Endothelial cell of umbilical vein (primary cell): ENCODE measurements around the gene GYS1. TPM values are rescaled to one million over a fixed set of nuclear protein-coding genes. Genes with fewer than 3 reads are reported as not detected.
"Not testable (repeated sequence)": the region's sequence is repeated elsewhere in the genome, so short reads cannot be mapped to it uniquely, and the experiment has no call there.

Source experiments
- BruUV-seq: library from RNA; stranded (reverse); fragments of 400-500 nt; replicated peaks from 2 replicates; lab custom pipeline; 2021; lab: Mats Ljungman, UMichigan
- CTCF ChIA-PET: fragments of 300-600, 350-600 bp; sonication (Branson Sonifier 250); formaldehyde crosslinking; loops from one replicate; lab custom pipeline; 2021; ENCODE audit warnings: antibody characterized with exemption, inconsistent platforms; lab: Charles Lee
- POLR2A ChIA-PET: fragments of 300-600, 350-600 bp; sonication (Branson Sonifier 250); formaldehyde crosslinking; loops from one replicate; lab custom pipeline; 2021; ENCODE audit warnings: antibody characterized with exemption, inconsistent platforms; lab: Charles Lee
- DNase-seq: peaks from one replicate; pipeline ENCODE4 v3.0.0-alpha.2; 2011; ENCODE audit warnings: low read depth, low spot score
- FAIRE-seq: peaks from 2 replicates; lab custom pipeline; 2011; peaks lifted over from hg19 to GRCh38; lab: Jason Lieb, UNC
- H2AFZ ChIP-seq: 2 replicates; pipeline ENCODE4 v1.6.0; 2012; ENCODE audit warnings: low read depth, low read length, control low read depth, inconsistent platforms
- H3K27ac ChIP-seq: 2 replicates; pipeline ENCODE4 v1.5.1; 2011; ENCODE audit warnings: low read depth, mild to moderate bottlenecking, control low read depth, low read length, moderate library complexity; ENCODE audit not compliant: insufficient read depth
- H3K27me3 ChIP-seq, 2 experiments: 2 replicates each; pipeline versions ENCODE4 v1.6.0 to v1.6.1; 2011; ENCODE audit warnings: low read length in 2 of 2, mixed read lengths in 1 of 2; ENCODE audit not compliant: control insufficient read depth in 2 of 2, insufficient read depth in 2 of 2
- H3K36me3 ChIP-seq, 2 experiments: 2 replicates in 1 of 2; 3 replicates in 1 of 2; pipeline ENCODE4 v1.5.1; 2011; ENCODE audit warnings: low read length in 2 of 2, mild to moderate bottlenecking in 1 of 2, moderate library complexity in 1 of 2; ENCODE audit not compliant: control insufficient read depth in 2 of 2, insufficient read depth in 2 of 2; ENCODE audit errors: extremely low read depth in 1 of 2
- H3K4me1 ChIP-seq: 3 replicates; pipeline ENCODE4 v1.5.1; 2011; ENCODE audit warnings: mild to moderate bottlenecking, low read length; ENCODE audit not compliant: control insufficient read depth, insufficient read depth; ENCODE audit errors: extremely low read depth
- H3K4me2 ChIP-seq: 2 replicates; pipeline ENCODE4 v1.6.1; 2011; ENCODE audit warnings: low read length, control low read depth, mixed read lengths; ENCODE audit not compliant: insufficient read depth
- H3K4me3 ChIP-seq, 3 experiments: fragments of 200-600 bp in 1 of 3; sonication (generic), shearing (Covaris generic) in 1 of 3; replicated peaks in 1 of 3; 2 replicates each; pipeline ENCODE4 v1.5.1; 2011 to 2016; ENCODE audit warnings: control low read depth in 3 of 3, low read length in 3 of 3, mild to moderate bottlenecking in 2 of 3, inconsistent platforms in 1 of 3, low read depth in 1 of 3, moderate library complexity in 1 of 3; ENCODE audit not compliant: insufficient read depth in 1 of 3
- H3K79me2 ChIP-seq: 2 replicates; pipeline ENCODE4 v1.6.0; 2012; ENCODE audit warnings: low read length, inconsistent platforms; ENCODE audit not compliant: control insufficient read depth, insufficient read depth
- H3K9ac ChIP-seq: replicated peaks from 2 replicates; pipeline ENCODE3; 2011; ENCODE audit warnings: low read length, control low read depth; ENCODE audit not compliant: insufficient read depth; ENCODE audit errors: extremely low read depth
- H3K9me1 ChIP-seq: replicated peaks from 3 replicates; pipeline ENCODE4 v1.6.0; 2011; ENCODE audit warnings: mild to moderate bottlenecking, low read length; ENCODE audit not compliant: control insufficient read depth, insufficient read depth; ENCODE audit errors: extremely low read depth
- H3K9me3 ChIP-seq: replicated peaks from 2 replicates; pipeline ENCODE4 v1.5.1; 2012; ENCODE audit warnings: low read length, inconsistent platforms; ENCODE audit not compliant: control insufficient read depth, insufficient read depth
- H4K20me1 ChIP-seq: replicated peaks from 2 replicates; pipeline ENCODE3; 2011; ENCODE audit warnings: mild to moderate bottlenecking, low read length; ENCODE audit not compliant: control insufficient read depth, insufficient read depth; ENCODE audit errors: extremely low read depth
- CTCF ChIP-seq, 2 donors: IDR thresholded peaks; 1 replicate in 1 of 2; 2 replicates in 1 of 2; pipeline ENCODE4 v1.5.1; 2011; ENCODE audit warnings: low read length in 2 of 2, mild to moderate bottlenecking in 2 of 2, moderate library complexity in 2 of 2, control low read depth in 1 of 2, inconsistent platforms in 1 of 2, low read depth in 1 of 2; ENCODE audit not compliant: insufficient read depth in 1 of 2; ENCODE audit errors: extremely low read depth in 1 of 2
- GATA2 ChIP-seq: IDR thresholded peaks from 2 replicates; pipeline ENCODE4 v1.7.0; 2011; ENCODE audit warnings: low read depth, mild to moderate bottlenecking, moderate library complexity, mixed read lengths, low read length; ENCODE audit not compliant: insufficient read length, insufficient read depth
- dilution Hi-C: fragments of 300-500 bp; cut with MboI; formaldehyde crosslinking; loops from one replicate; pipeline ENCODE4 v1.15.0; 2019; ENCODE audit warnings: low sequenced_read_pairs; ENCODE audit not compliant: extremely low pct_ligation_motif_present
- intact Hi-C: fragments of 100-400 bp; cut with micrococcal nuclease; formaldehyde crosslinking; loops from one replicate; pipeline ENCODE4 v1.10.0; 2022
- polyA plus RNA-seq, 4 experiments: library from polyadenylated mRNA; depleted of rRNA in 3 of 4; stranded (reverse) in 3 of 4; unstranded in 1 of 4; fragments of >200 nt; gene quantifications; 2 replicates each; pipeline versions ENCODE4 v1.2.1 to v1.2.3, GENCODE V29; 2011 to 2012; ENCODE audit warnings: missing spikeins in 1 of 4
- total RNA-seq: library from RNA; stranded (reverse); gene quantifications from 2 replicates; pipeline ENCODE4 v1.2.3, GENCODE V29; 2021

The GYS1 gene
- total and polyA plus RNA-seq, 2 donors (not counting 3 experiments of a cell fraction or from before 2014, with no cell fraction given) = 39.0 to 58.9 TPM

- Histone ChIP-seq H3K4me2 (peak overlapping the region; percentile 62), H3K79me2 (no peaks in the 10 kb centered on the region), H3K9ac (no peak overlapping the region), H3K4me1 (peaks cover 10% of the 10 kb centered on the region), H3K27ac (no peak overlapping the region), H3K36me3 (peaks cover 0 to 14% of the 10 kb centered on the region in 2 experiments), H2AFZ (peak overlapping the region; percentile 80), H3K4me3 (peak overlapping the region in 2 of 3 experiments; percentile 18 to 30), H3K27me3 (peaks cover 0 to 5% of the 10 kb centered on the region in 2 experiments), H4K20me1 (no peaks in the 10 kb centered on the region), H3K9me3 (no peaks in the 10 kb centered on the region), H3K9me1 (no peaks in the 10 kb centered on the region)
- dilution Hi-C loops (no loop called here), intact Hi-C loops (no loop called here)
- peak; percentile 42 for DNase-seq
- TF ChIP-seq CTCF (IDR thresholded peaks at IDR 0.05; ENCODE audit: extremely low read depth in 1 of 2, insufficient read depth in 1 of 2, low read depth in 1 of 2, low read length in 2 of 2) (peak in 1 of 2 donors; percentile 14), GATA2 (no peak)
- FAIRE-seq = no peak
- POLR2A ChIA-PET = no interaction called here
- no TSS peak for BruUV-seq
- CTCF ChIA-PET = interaction anchor here (0.6 to 5.4 kb wide), 11 partner anchors 11 to 224 kb away, joined by 3 to 37 read pairs (median 3); partner anchors contain the start of genes CGB2 and RUVBL2
Measured at GRCh38 chr19:49019242-49019932, 26.3 kb upstream of the GYS1 start.

GRCh38 chr19:49018388-49019241, 25.5 kb upstream of the GYS1 start:
- intact Hi-C loops, dilution Hi-C loops, H3K27me3 ChIP-seq, H4K20me1 ChIP-seq, H3K27ac ChIP-seq, BruUV-seq, H3K9me1 ChIP-seq, POLR2A ChIA-PET, H3K9me3 ChIP-seq, H3K9ac ChIP-seq, H3K79me2 ChIP-seq: not testable (repeated sequence)
- peaks cover 10% of the 10 kb centered on the region for H3K4me1 ChIP-seq
- peak overlapping the region; percentile 16 to 25 (median 20) for H3K4me3 ChIP-seq
- CTCF ChIA-PET = interaction anchor here (0.8 to 5.4 kb wide), 11 partner anchors 13 to 207 kb away, joined by 3 to 37 read pairs (median 4); partner anchors contain the start of genes CGB2, GYS1 and RUVBL2
- H2AFZ ChIP-seq = peak overlapping the region; percentile 80
- peaks cover 0 to 17% of the 10 kb centered on the region in 2 experiments for H3K36me3 ChIP-seq
- peak overlapping the region; percentile 62 for H3K4me2 ChIP-seq
- FAIRE-seq (peak; percentile 77), DNase-seq (peak; percentile 24)
